GM19351 (cell line): Measurements from ENCODE around the gene IL1A.
"Not testable (repeated sequence)": the region's sequence is repeated elsewhere in the genome, so short reads cannot be mapped to it uniquely, and the experiment has no call there.

Experiments used
- ATAC-seq: cut with Tn5 transposase; IDR thresholded peaks from one replicate; pipeline ENCODE4 v1.9.1; 2021; ENCODE audit warnings: mild to moderate bottlenecking, moderate library complexity; ENCODE audit not compliant: unreplicated experiment

Gene IL1A

GRCh38 chr2:112784199-112785189 is at the start of gene IL1A:
Gene IL1A, minus strand, starts transcription at chr2:112784493. Its CDS starts 723 bp downstream, at chr2:112783770.
- no peak for ATAC-seq

DNA sequence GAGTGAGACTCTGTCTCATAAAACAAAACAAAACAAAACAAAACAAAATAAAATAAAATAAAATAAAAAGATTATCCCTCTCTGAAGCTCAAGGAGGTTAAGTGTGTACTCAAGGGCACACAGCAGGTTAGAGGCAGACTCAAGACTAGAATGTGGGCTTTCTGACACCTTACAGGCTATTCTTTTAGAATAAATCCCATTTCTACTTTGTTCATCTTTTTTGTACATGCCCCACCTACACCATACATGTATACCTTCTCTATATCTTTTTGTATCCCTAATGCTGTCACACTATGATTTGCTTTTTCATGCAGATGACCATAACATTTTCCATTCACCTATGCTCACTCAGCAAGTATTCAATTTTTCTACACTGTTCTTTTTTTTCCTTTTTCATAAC is 49.7 kb upstream of the IL1A start:
- no peak for ATAC-seq

DNA sequence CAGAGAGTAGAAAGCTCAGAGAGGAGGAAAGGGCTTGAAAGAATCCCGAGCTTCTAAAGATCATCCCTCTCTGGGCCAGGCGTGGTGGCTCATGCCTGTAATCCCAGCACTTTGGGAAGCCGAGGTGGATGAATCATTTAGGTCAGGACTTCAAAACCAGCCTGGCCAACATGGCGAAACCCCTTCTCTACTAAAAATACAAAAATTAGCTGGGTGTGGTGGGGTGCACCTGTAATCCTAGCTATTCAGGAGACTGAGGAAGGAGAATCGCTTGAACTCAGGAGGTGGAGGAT is 49.3 kb upstream of the IL1A start:
- ATAC-seq, result not testable (repeated sequence)

GRCh38 chr2:112832841-112833638 is 48.7 kb upstream of the IL1A start:
- no peak for ATAC-seq

GRCh38 chr2:112831946-112832840 is 47.9 kb upstream of the IL1A start:
- ATAC-seq, result no peak

DNA sequence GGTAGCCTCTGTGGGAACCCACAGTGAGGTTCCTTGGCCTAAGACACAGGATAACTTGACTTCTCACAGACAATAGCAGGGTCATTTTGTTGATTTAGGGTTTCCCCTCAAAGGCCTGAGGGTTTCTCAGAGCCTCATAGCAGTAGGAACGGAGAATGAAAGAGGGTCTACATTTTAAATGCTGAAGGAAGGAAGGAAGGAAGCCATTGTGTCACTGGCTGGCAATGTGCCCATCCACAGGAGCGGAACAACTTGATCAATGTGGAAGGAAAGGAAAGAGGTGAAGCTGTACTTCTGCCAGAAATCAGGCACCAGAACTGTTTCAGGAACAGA is 47.2 kb upstream of the IL1A start:
- ATAC-seq, result no peak

- no peak for ATAC-seq
Observed at GRCh38 chr2:112830682-112831512, 46.6 kb upstream of the IL1A start.

DNA sequence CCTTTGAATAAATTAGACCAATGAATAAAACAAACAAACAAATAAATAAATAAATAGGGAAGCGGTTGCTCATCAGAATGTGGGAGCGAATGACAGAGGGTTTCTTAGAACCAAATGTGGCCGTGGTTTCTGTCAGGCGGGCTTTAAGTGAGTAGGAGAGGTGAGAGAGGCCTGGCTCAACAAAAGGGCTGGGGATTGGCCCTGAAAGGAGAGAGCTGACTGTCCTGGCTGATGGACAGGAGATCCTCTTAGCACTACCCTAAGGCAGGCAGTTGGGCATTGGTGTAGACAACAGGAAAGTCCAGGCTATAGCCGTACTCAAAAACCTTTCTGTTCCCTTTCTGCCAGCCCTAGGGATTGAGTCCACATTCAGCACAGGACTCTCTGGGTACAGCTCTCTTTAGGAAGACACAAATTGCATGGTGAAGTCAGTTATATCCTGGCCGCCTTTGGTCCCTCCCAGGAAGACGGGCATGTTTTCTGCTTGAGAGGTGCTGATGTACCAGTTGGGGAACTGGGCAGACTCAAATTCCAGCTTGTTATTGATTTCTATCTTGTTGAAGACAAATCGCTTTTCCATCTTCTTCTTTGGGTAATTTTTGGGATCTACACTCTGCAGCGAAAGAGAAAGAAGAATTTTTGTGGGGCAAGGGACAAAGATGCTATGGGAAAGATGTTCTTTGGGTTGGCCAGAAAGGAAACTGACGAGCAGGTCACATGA is 45.8 kb upstream of the IL1A start:
- ATAC-seq, result no peak

GRCh38 chr2:112829101-112829960 is 45.0 kb upstream of the IL1A start:
- ATAC-seq, result no peak

- no peak for ATAC-seq
Observed at GRCh38 chr2:112828251-112828691, 44.0 kb upstream of the IL1A start.

GRCh38 chr2:112827604-112828185 is 43.4 kb upstream of the IL1A start:
- ATAC-seq, result no peak

GRCh38 chr2:112827009-112827408 is 42.7 kb upstream of the IL1A start:
- no peak for ATAC-seq

GRCh38 chr2:112825706-112826105 is 41.4 kb upstream of the IL1A start:
- no peak for ATAC-seq

GRCh38 chr2:112824694-112825085 is 40.4 kb upstream of the IL1A start:
- ATAC-seq, result no peak

DNA sequence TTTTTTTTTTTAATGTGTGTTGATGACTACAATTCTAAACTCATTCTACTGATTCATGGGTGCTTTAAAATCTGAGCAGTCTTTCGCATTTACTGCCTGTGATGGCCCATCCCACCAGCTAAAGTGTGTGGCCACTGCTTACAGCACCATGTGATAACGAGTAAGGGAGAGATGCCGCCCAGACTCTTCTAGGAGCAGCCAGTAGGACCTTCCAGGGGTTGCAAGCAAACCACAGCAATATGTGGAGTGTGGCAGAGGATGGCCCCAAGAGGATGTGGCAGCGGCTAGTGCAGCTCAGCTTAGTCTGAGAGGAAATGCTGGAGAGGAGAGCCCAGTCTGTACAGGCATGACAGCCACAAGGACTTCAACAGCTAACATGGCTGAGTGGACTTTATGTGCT is 37.4 kb upstream of the IL1A start:
- ATAC-seq, result peak; percentile 26

DNA sequence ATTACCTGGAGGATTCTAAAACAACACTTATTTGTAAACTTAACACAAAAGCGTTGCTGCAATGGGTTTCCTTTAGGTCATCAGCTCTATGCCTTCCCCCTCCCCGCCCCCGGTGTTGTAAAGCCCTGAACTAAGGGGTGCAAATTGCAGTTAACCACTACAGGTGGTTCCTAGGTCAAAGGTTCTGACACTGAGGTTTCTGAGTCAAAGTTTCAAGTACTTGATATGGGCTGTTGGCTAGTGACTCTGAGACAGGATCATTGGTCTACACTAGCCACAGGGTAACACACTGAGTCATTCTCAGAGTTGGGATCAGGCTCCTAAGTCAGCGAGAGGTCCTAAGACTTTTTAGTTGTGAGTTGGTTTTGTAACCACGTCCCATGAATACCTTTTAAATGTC is 36.8 kb upstream of the IL1A start:
- peak; percentile 92 for ATAC-seq

DNA sequence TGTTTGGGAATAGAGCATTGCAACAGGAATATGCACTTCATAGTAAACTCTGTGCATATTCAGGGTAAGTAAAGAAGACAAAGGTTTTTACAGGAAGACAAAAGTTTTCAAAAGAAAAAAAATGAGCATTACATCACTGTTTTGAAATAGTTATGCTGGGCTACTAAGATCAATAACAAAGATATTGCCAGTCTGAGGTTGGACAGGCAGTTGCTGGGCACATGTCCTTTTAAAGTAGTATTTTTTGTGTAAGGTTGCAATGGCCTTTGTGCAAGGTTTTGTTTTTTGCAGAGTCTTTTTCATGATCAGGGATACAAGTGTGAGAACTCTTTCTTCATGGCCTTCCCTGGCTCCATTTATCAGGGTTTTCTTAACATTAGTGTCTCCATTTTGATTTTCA is 36.0 kb upstream of the IL1A start:
- no peak for ATAC-seq

- no peak for ATAC-seq
Observed at GRCh38 chr2:112819081-112819480, 34.8 kb upstream of the IL1A start.
